ENCODE results near the gene CERS5. TPM values are rescaled to one million over a fixed set of nuclear protein-coding genes. Genes with fewer than 3 reads are reported as not detected.

Gene CERS5
- total RNA-seq, 1 donor from 2014 or later, result 72.3 TPM

DNA sequence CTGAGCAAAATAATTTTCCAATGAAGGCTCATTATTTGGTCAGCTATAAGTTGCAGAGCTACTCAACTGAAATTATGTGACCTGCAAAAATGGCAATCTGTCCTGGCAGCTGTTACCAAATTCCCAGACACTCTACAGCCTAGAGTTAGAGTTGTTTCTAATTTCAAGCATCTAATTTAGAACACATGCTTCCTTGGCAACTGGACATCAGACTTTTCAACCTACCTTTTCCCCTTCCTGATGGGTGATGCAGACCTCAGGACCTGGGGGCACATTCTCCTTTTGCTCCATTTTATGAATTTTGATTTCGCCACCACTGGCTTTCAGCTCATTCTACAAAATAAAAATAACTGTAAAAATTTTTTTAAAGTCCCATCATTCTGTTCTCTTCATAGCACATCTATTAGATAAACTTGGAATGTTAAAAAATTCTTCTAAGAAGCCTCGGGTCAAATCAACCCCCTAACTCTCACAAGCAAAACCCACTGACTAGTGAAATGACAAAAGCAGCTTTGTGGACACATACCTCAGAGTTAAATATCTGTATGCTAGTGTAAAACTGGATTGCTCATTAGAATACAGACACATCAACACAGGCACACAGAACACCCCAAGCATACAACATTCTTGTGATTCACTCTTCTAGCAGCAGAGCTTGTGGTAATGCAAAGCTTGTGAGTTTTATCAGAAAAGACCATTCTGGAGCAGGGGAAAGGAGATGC, 33.5 kb upstream of the CERS5 start:
- peaks cover 31% of the 10 kb centered on the region for H3K4me1 Mint-ChIP-seq (ENCODE audit: unreplicated experiment)
- H3K36me3 Mint-ChIP-seq (ENCODE audit: unreplicated experiment), result peaks cover 51% of the 10 kb centered on the region
- no peak overlapping the region for H3K4me3 Mint-ChIP-seq (ENCODE audit: unreplicated experiment)
- no peaks in the 10 kb centered on the region for H3K9me3 Mint-ChIP-seq (ENCODE audit: unreplicated experiment)
- no peak for DNase-seq (ENCODE audit: extremely low spot score, unreplicated experiment)
- TF ChIP-seq, protein P1, sequence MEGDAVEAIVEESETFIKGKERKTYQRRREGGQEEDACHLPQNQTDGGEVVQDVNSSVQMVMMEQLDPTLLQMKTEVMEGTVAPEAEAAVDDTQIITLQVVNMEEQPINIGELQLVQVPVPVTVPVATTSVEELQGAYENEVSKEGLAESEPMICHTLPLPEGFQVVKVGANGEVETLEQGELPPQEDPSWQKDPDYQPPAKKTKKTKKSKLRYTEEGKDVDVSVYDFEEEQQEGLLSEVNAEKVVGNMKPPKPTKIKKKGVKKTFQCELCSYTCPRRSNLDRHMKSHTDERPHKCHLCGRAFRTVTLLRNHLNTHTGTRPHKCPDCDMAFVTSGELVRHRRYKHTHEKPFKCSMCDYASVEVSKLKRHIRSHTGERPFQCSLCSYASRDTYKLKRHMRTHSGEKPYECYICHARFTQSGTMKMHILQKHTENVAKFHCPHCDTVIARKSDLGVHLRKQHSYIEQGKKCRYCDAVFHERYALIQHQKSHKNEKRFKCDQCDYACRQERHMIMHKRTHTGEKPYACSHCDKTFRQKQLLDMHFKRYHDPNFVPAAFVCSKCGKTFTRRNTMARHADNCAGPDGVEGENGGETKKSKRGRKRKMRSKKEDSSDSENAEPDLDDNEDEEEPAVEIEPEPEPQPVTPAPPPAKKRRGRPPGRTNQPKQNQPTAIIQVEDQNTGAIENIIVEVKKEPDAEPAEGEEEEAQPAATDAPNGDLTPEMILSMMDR (IDR thresholded peaks at IDR 0.05), result no peak
- H3K27me3 Mint-ChIP-seq (ENCODE audit: unreplicated experiment), result no peaks in the 10 kb centered on the region
- peak overlapping the region; percentile 57 for H3K27ac Mint-ChIP-seq (ENCODE audit: unreplicated experiment)

DNA sequence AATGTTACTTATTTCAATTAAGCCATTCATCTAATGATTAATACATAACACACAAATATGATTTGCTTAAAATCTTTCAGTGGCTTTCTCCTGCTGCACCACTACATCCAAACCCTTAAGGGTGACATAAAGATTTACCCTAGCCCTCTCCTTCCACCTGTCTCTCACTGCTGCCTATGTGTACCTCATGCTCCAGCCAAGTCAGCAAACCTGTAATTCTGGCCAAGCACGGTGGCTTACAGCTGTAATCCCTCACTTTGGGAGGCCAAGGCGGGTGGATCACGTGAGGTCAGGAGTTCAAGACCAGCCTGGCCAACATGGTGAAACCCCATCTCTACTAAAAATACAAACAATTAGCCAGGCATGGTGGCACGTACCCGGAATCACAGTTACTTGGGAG, 31.7 kb upstream of the CERS5 start:
- peaks cover 31% of the 10 kb centered on the region for H3K4me1 Mint-ChIP-seq (ENCODE audit: unreplicated experiment)
- H3K27me3 Mint-ChIP-seq (ENCODE audit: unreplicated experiment), result no peaks in the 10 kb centered on the region
- DNase-seq (ENCODE audit: extremely low spot score, unreplicated experiment), result no peak
- peaks cover 47% of the 10 kb centered on the region for H3K36me3 Mint-ChIP-seq (ENCODE audit: unreplicated experiment)
- H3K4me3 Mint-ChIP-seq (ENCODE audit: unreplicated experiment), result no peak overlapping the region
- no peak overlapping the region for H3K27ac Mint-ChIP-seq (ENCODE audit: unreplicated experiment)
- TF ChIP-seq, protein P1 (IDR thresholded peaks at IDR 0.05), result no peak
- H3K9me3 Mint-ChIP-seq (ENCODE audit: unreplicated experiment), result no peaks in the 10 kb centered on the region

DNA sequence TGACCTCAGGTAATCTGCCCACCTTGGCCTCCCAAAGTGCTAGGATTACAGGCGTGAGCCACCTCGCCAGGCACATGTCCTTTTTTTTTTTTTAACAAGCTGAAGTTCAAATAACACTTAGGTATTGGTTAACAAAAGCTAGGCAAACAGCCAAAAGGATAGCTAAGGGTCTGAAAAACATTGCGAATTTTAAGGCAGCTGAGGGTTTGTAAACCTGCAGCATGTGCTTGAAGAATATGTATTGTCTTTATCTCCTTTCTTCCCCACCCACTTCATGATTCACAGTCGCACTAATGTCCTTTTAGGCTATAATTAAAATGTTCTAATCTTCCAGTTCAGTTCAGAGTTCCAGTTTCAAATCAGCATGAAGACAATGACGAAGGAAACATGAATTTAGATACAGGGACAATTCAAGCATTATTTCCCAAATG, 30.1 kb upstream of the CERS5 start:
- Mint-ChIP-seq H3K27me3 (ENCODE audit: unreplicated experiment) (no peaks in the 10 kb centered on the region), H3K27ac (ENCODE audit: unreplicated experiment) (no peak overlapping the region), H3K4me3 (ENCODE audit: unreplicated experiment) (no peak overlapping the region), H3K9me3 (ENCODE audit: unreplicated experiment) (no peaks in the 10 kb centered on the region), H3K4me1 (ENCODE audit: unreplicated experiment) (peaks cover 32% of the 10 kb centered on the region), H3K36me3 (ENCODE audit: unreplicated experiment) (peaks cover 49% of the 10 kb centered on the region)
- TF ChIP-seq, protein P1 (IDR thresholded peaks at IDR 0.05), result no peak
- DNase-seq (ENCODE audit: extremely low spot score, unreplicated experiment), result no peak

DNA sequence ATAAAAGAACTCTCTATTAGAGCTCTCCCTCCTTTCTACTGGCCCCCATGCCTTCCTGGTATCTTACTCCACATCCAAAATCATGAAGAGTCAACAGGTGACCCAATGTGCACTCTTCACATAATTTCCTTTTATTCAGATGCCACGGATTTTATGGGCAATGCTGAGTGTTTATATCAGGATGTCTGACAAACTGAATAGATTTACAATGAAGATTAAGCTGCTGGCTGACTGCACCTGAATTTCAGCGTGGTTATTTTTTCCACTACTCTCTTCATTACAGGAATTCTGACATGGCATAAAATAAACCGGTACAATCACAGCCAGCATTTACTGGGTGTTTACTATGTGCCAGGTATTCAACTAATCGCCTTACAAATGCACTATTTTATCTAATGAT, 29.4 kb upstream of the CERS5 start:
- Mint-ChIP-seq H3K4me1 (ENCODE audit: unreplicated experiment) (peaks cover 27% of the 10 kb centered on the region), H3K27me3 (ENCODE audit: unreplicated experiment) (no peaks in the 10 kb centered on the region), H3K36me3 (ENCODE audit: unreplicated experiment) (peaks cover 50% of the 10 kb centered on the region), H3K4me3 (ENCODE audit: unreplicated experiment) (no peak overlapping the region), H3K9me3 (ENCODE audit: unreplicated experiment) (no peaks in the 10 kb centered on the region), H3K27ac (ENCODE audit: unreplicated experiment) (no peak overlapping the region)
- no peak for DNase-seq (ENCODE audit: extremely low spot score, unreplicated experiment)
- TF ChIP-seq, protein P1 (IDR thresholded peaks at IDR 0.05), result no peak

DNA sequence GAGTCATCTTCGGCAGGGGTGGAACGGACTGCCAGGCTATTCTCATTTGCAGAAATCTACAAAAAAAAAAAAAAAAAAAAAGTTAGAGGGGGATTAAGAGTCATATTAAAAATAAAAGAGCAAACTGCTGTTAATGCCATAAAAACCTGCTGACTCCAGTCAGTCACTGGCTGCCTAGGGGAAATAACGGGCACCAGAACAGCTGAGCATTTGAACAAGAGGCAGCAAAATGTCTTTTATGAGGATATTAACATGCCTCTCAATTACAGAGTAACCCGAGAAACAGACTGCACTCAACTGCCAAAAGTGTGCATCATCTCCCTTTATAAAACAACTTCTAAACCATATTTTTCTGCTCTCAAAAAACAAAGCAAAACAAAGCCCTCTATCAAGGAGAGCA, 28.7 kb upstream of the CERS5 start:
- Mint-ChIP-seq H3K9me3 (ENCODE audit: unreplicated experiment) (no peaks in the 10 kb centered on the region), H3K4me3 (ENCODE audit: unreplicated experiment) (no peak overlapping the region), H3K36me3 (ENCODE audit: unreplicated experiment) (peaks cover 47% of the 10 kb centered on the region), H3K27me3 (ENCODE audit: unreplicated experiment) (no peaks in the 10 kb centered on the region), H3K4me1 (ENCODE audit: unreplicated experiment) (peaks cover 20% of the 10 kb centered on the region), H3K27ac (ENCODE audit: unreplicated experiment) (peak overlapping the region; percentile 9)
- no peak for DNase-seq (ENCODE audit: extremely low spot score, unreplicated experiment)
- TF ChIP-seq, protein P1 (IDR thresholded peaks at IDR 0.05), result no peak
